Progenitor cell of endocrine pancreas (in vitro differentiated cells): ENCODE data around the gene DUSP9. TPM values are rescaled to one million over a fixed set of nuclear protein-coding genes. Genes with fewer than 3 reads are reported as not detected.
"Not testable (repeated sequence)": the region's sequence is repeated elsewhere in the genome, so short reads cannot be mapped to it uniquely, and the experiment has no call there.

Experiments
- DNase-seq: peaks from one replicate; pipeline ENCODE4 v3.0.0; 2021; ENCODE audit warnings: low spot score; ENCODE audit not compliant: unreplicated experiment
- H3K27ac Mint-ChIP-seq: 2 replicates; pipeline ENCODE4 v1.8.0; 2021; ENCODE audit warnings: mild to moderate bottlenecking, moderate library complexity, mixed read lengths
- H3K27me3 Mint-ChIP-seq: 2 replicates; pipeline ENCODE4 v1.8.0; 2021; ENCODE audit warnings: mixed read lengths
- H3K36me3 Mint-ChIP-seq: 2 replicates; pipeline ENCODE4 v1.8.0; 2022; ENCODE audit warnings: mixed read lengths; ENCODE audit not compliant: insufficient read depth
- H3K4me1 Mint-ChIP-seq: 2 replicates; pipeline ENCODE4 v1.8.0; 2021; ENCODE audit warnings: low read depth, mixed read lengths
- H3K4me3 Mint-ChIP-seq: 2 replicates; pipeline ENCODE4 v1.8.0; 2021; ENCODE audit warnings: low read depth, mild to moderate bottlenecking, moderate library complexity, mixed read lengths
- H3K9me3 Mint-ChIP-seq: 2 replicates; pipeline ENCODE4 v1.8.0; 2021; ENCODE audit warnings: low read depth, mixed read lengths
- CTCF ChIP-seq: fragments of 200-600 bp; sonication (generic); IDR thresholded peaks from one replicate; pipeline ENCODE4 v1.5.0; 2021; ENCODE audit warnings: antibody characterized with exemption, mild to moderate bottlenecking; ENCODE audit not compliant: unreplicated experiment
- total RNA-seq: library from RNA; stranded (reverse); gene quantifications from 2 replicates; pipeline ENCODE4 v1.2.1, GENCODE V29; 2021

The DUSP9 gene
- total RNA-seq, 1 donor from 2014 or later = 36.5 TPM

- peaks cover 5% of the 10 kb centered on the region for H3K4me1 Mint-ChIP-seq
- DNase-seq = no peak
- H3K4me3 Mint-ChIP-seq = peak overlapping the region; percentile 38
- H3K27ac Mint-ChIP-seq = no peak overlapping the region
- TF ChIP-seq CTCF = peak; percentile 35
- H3K27me3 Mint-ChIP-seq = no peaks in the 10 kb centered on the region
- H3K36me3 Mint-ChIP-seq = no peaks in the 10 kb centered on the region
- no peaks in the 10 kb centered on the region for H3K9me3 Mint-ChIP-seq
These were observed 42.9 kb downstream of the DUSP9 start for GRCh38 chrX:153689654-153690465.

GRCh38 chrX:153690466-153690865 lies 43.5 kb downstream of the DUSP9 start:
- Mint-ChIP-seq H3K4me1 (peaks cover 5% of the 10 kb centered on the region), H3K27me3 (no peaks in the 10 kb centered on the region), H3K4me3 (no peak overlapping the region), H3K36me3 (no peaks in the 10 kb centered on the region), H3K27ac (no peak overlapping the region), H3K9me3 (no peaks in the 10 kb centered on the region)
- TF ChIP-seq CTCF = no peak
- DNase-seq = no peak

- not testable (repeated sequence) for H3K27me3 Mint-ChIP-seq, H3K4me3 Mint-ChIP-seq, H3K27ac Mint-ChIP-seq, H3K36me3 Mint-ChIP-seq, DNase-seq, H3K9me3 Mint-ChIP-seq, H3K4me1 Mint-ChIP-seq
These were observed 44.2 kb downstream of the DUSP9 start for GRCh38 chrX:153691032-153691827.

- Mint-ChIP-seq H3K27me3 (no peaks in the 10 kb centered on the region), H3K27ac (no peak overlapping the region), H3K4me3 (no peak overlapping the region), H3K36me3 (peaks cover 1% of the 10 kb centered on the region), H3K9me3 (no peaks in the 10 kb centered on the region), H3K4me1 (no peaks in the 10 kb centered on the region)
- TF ChIP-seq CTCF = no peak
- no peak for DNase-seq
These were observed 45.0 kb downstream of the DUSP9 start for GRCh38 chrX:153692003-153692402.

GRCh38 chrX:153692611-153693156 lies 45.7 kb downstream of the DUSP9 start:
- Mint-ChIP-seq H3K4me3 (no peak overlapping the region), H3K9me3 (no peaks in the 10 kb centered on the region), H3K27me3 (no peaks in the 10 kb centered on the region), H3K36me3 (peaks cover 1% of the 10 kb centered on the region), H3K27ac (no peak overlapping the region), H3K4me1 (no peaks in the 10 kb centered on the region)
- TF ChIP-seq CTCF = no peak
- DNase-seq = no peak
